ENCODE data around the gene SPECC1L.
"Not testable (repeated sequence)": the region's sequence is repeated elsewhere in the genome, so short reads cannot be mapped to it uniquely, and the experiment has no call there.

The SPECC1L gene

DNA sequence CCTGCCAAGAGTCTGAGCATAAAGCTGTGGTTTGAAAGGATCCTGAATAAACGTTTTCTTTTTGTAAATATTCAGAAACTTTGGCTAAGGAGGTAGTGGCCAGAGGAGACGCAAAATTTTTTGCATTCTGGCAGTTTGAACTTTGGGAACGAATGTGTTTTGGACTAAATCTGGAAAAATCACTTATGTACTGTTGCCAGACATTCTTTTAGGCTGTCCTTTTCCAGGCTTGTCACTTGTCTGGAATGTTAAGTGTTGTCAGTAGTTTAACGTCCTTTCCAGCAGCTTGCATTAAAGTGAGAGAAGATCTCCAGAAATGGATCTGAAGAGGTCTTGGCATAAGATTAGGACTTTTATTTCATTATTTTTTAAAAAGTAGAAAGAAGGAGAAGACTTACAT lies 18.5 kb downstream of the SPECC1L start:
- no peak for DNase-seq

DNA sequence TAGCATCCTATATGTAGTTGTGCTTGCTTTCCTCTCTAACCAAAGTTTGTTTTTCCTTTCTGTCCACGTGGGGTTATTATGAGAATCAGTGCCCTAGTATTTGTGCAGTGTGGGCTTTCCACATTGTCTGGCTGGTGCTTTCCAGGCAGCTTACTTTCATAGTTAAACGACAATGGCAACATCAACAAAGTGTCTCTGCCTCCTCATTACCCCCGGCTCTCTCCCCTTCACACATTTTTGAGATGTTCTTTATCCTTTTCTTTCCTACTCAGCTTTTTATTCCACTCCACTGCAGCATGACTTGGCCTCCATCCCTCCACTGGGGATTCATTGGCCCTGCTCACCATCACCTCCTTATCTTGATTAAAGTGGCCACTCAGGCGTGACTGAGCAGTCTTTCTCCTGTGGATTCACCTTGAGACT lies 19.1 kb downstream of the SPECC1L start:
- no peak for DNase-seq

DNA sequence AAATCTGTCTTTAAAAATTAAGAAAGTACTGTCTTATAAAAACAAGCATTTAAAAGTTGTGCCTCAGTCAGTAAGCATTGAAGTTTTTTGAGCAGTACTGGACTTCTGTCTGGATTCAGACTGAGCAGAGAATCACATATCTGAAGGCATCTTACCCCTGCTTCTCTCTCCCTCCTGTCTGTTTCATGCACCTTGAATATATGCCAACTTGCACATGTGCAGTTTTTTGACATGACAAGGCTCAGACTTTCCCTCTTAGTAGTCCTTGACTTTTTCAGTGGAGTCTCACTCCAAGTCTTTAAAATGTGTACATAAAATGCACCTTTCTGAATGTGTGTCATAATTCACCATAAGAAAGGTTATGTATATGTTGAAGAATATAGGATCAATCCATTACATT lies 19.8 kb downstream of the SPECC1L start:
- no peak for DNase-seq

- DNase-seq: no peak
Measured at GRCh38 chr22:24291515-24292201, 21.0 kb downstream of the SPECC1L start.

DNA sequence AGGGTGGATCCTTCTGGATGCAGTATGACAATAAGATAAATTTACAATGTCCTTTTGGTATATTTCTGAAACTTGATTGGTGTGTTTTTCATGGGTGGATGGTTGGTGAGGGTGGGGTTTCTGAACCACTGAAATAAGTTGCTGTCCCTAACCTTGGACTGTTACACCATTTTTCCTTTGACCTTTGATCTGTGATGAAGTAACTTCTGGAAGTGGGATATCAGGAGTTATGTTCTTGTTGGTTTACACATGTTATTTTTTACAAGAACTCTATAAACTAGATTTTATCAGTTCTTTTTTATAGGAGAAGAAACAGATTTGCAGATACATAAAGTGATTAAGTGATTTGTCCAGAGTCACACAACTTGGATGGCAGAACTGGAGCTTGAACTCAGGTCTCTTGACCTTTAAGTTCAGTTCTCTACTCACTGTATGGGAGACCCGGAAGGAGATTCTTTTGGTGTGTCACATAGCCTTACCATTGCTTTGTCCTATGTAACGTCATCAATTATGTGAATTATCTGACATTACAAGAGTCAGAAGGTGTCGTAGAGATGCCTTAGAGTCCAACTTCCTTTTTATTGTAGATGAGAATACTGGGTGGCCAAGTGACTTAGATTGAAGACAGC lies 21.7 kb downstream of the SPECC1L start:
- DNase-seq: not testable (repeated sequence)

DNA sequence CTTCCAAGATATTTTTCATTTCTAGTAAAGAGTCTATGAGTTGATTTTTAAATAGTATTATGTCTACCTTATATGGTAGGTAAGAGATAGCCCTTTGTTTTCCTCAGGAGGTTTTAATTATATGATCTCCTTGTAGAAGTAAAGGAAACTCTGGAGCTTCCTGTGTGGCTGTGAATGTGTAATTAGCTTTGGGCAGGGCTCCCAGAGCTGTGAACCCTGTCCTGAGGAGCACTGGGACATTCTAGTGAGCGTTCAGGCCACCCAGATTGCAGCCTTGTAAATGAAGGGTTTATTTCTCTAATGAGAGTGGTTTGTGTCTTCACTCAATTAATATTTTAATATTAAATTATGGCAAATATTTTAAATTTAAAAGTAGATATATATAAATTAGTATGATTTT lies 24.3 kb downstream of the SPECC1L start:
- DNase-seq: not testable (repeated sequence)

DNA sequence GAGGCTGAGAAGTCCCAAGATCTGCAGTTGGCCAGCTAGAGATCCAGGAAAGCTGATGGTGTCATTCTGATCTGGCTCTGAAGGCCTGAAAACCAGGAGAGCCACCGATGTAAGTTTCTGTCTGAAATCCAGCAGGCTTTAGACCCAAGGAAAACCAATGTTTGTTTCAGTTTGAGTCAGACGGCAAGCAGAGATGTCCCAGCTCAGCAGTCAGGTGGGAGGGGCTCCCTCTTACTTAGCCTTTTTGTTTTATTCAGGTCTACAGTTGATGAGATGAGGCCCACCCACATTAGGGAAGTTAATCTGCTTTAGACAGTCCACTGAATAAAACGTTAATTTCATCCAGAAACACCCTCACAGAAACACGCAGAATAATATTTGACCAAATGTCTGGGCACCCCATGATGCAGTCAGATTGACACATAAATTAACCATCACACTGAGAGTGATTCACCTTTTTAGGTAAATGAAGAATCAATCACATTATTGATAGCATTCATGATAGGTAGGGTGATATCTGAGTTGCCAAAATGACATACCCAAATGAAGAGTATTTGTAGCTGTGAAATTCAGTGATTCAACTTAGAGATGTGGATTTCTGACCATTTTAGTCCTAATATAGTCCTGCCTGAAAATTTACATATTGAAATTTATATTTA lies 28.0 kb downstream of the SPECC1L start:
- not testable (repeated sequence) for DNase-seq

DNA sequence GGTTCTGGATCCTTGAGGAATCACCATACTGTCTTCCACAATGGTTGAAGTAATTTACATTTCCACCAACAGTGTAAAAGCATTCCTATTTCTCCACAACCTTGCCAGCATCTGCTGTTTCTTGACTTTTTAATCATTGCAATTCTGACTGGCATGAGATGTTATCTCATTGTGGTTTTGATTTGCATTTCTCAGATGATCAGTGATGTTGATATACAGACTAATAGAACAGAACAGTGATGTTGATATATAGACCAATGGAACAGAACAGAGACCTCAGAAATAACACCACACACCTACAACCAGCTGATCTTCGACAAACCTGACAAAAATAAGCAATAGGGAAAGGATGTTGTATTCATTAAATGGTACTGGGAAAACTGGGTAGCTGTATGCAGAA lies 29.9 kb downstream of the SPECC1L start:
- DNase-seq: not testable (repeated sequence)

GRCh38 chr22:24302591-24302990 lies 32.0 kb downstream of the SPECC1L start:
- no peak for DNase-seq

DNA sequence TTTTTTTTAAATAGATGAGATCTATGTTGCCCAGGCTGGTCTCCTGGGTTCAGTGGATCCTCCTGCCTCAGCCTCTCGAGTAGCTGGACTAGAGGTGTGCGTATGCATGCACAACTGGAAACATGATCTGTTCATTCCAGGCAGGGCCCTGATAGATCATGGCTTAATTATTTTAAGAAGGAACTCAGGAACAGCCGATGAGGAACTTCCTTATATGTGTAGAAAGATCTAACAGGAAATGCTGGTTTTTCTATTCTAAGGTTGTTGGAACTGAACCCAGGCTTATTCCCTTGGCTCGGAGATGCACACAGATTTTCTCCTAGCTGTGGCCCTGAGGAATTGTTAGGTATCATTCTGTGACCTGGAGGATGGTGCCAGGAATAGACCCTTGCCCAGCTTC lies 32.4 kb downstream of the SPECC1L start:
- peak; percentile 20 to 37 for DNase-seq

DNA sequence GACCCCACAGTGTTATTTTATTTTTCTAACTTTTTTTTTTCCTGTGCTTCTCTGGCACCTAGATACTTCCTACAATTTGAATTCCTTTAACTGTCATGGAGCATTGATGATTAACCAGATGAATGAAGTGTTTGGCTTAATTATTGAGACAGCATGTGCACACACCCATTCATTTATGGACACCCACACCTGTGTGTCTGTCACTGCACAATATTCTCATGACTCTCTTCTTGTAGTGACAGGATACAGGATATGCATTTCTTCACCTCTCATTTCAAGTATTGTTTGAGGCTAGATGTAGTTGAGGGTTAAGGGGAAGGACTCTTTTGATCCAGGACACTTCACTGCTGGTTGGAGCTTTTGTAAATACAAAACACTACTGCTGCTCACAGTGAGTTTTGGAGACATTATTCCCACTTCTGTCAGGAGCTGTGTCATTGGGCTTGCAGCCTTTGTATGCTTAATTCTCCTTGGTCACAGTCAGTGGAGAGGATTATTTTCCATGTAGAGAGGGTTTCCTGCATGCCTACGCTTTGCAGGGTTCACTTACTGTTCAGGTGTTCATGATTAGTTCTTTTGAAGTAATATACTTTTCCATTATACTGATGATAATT lies 33.5 kb downstream of the SPECC1L start:
- DNase-seq: no peak

DNA sequence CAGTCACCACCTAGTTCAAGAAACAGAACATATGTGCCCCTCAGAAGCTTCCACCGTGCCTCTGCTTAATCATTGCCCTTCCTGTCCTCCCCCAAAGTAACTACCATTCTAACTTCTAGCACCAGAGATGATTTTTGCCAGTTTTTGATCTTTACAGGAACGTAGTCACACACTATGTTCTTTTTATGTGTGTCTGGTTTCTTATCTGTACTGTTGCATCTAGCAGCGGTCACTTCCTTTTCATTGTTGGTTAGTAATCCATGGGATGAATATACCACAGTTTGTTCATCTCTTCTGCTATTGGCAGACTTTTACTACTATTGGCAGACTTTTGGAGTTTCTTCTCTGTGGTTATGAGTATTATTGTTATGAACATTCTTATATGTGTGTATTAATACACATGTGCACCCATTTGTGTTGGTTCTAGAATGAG lies 34.6 kb downstream of the SPECC1L start:
- no peak for DNase-seq

DNA sequence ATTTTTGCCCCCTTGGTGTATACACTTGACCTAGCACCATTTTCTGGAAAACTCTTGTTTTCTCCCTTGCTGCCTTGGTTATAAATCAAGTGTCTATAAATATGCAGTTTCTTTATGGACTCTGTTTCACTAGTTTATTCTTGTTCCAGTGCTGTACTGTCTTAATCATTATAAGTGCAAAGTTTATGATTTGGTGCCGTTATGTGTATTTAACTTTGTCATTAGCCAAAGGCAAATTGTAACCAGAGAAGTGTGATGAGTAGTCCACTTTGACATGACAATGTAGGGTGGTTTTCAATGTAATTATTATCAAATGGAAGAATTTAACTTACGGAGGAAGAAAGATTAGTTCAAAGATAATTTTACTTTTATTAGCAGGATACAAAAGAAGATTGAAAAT lies 40.3 kb downstream of the SPECC1L start:
- no peak for DNase-seq

GRCh38 chr22:24315367-24315966 lies 44.8 kb downstream of the SPECC1L start:
- DNase-seq: no peak

- DNase-seq: not testable (repeated sequence)
Measured at GRCh38 chr22:24316264-24316663, 45.6 kb downstream of the SPECC1L start.

DNA sequence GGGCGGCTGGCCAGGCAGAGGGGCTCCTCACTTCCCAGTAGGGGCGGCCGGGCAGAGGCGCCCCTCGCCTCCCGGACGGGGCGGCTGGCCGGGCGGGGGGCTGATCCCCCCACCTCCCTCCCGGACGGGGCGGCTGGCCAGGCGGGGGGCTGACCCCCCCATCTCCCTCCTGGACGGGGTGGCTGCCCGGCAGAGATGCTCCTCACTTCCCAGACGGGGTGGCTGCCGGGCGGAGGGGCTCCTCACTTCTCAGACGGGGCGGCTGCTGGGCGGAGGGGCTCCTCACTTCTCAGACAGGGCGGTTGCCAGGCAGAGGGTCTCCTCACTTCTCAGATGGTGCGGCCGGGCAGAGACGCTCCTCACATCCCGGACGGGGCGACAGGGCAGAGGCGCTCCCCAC lies 46.9 kb downstream of the SPECC1L start:
- DNase-seq: not testable (repeated sequence)

DNA sequence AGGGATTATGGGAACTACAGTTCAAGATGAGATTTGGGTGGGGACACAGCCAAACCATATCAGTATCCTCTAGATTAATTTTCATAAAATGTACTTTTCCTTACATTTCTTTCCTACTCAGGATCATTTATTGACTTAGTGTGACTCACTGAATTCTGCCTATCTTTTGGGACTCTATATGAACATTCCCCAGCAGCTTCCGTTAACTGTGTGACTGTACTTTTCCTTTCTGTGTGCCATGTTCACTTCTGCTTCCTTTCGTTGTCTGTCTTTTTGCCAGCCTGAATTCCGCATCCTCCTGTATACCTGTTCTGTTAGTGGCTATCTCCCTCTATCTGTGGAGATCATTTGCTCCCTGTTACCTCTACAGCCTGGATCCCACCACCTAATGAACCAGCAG lies 48.8 kb downstream of the SPECC1L start:
- DNase-seq: no peak

GRCh38 chr22:24321999-24322398 lies 51.4 kb downstream of the SPECC1L start:
- no peak for DNase-seq

- DNase-seq: no peak
Measured at GRCh38 chr22:24322522-24322921, 51.9 kb downstream of the SPECC1L start.

DNA sequence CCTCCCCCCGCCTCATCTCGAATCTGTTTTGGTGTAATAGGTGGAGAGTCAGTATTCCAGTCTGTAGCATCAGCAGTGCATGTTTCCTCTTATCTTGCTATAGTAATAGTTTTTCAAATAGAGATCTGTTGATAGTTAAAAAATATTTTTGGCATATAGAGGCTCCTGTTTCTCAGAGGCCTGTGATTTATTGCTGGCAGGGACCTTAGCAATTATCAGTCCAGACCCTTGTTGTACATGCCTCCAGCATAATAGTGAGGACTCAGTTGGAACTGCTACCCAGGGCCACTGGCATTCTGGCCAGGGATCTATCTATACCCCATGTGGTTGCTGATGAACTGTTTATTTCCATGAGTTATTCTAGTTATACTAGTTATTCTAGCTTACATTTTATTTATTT lies 52.6 kb downstream of the SPECC1L start:
- no peak for DNase-seq

- DNase-seq: no peak
Measured at GRCh38 chr22:24323695-24324094, 53.1 kb downstream of the SPECC1L start.

- DNase-seq: no peak
Measured at GRCh38 chr22:24324137-24324536, 53.5 kb downstream of the SPECC1L start.

DNA sequence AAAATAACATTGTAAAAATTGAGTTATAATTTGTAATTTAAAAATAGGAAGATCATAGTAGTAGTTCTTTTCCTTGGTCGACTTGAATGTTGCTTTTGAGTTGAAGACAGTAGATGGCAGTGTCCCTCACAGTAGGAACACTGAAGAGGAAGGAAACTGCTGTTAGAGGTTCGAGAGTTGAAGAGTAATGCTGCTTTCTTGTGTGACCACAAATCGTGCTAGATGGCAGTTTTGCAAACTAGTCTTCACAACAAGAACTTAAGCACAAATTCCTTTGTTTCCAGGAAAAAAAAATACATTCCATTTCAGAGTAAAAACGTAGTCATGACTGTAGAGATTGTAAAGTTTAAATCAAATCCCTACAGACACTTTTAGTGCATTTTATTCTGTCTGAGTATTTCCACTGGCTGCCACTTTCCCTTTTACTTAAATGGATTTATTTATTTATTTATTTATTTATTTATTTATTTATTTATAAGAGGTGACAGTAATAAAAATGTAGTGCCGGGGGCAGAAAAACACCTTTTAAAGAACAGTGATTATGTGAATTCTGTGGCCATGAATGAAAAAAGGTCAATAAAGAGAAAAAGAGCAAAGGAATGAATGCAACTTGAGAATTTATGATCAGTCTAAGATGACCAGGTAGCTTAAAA lies 54.6 kb downstream of the SPECC1L start:
- peak; percentile 76 to 78 for DNase-seq
